Aorta (tissue), 5 donors: ENCODE data around the gene CCDC12. TPM values are rescaled to one million over a fixed set of nuclear protein-coding genes. Genes with fewer than 3 reads are reported as not detected.

Experiments used
- ATAC-seq: fragments of 200-7000 bp; cut with Tn5 transposase; one replicate; pipeline ENCODE4 v1.9.1; 2022; ENCODE audit warnings: moderate library complexity; ENCODE audit not compliant: low FRiP score
- DNase-seq, 2 donors: peaks; one replicate each; pipeline ENCODE4 v3.0.0-alpha.2; 2020
- H3K27ac ChIP-seq, 2 donors: one replicate each; pipeline ENCODE4 v1.5.1; 2013; ENCODE audit warnings: low read length in 2 of 2, mild to moderate bottlenecking in 2 of 2, moderate library complexity in 2 of 2, control low read depth in 1 of 2, inconsistent platforms in 1 of 2, low read depth in 1 of 2
- H3K27me3 ChIP-seq, 2 donors: one replicate each; pipeline ENCODE4 v1.6.1; 2013; ENCODE audit warnings: control low read depth in 1 of 2, low read length in 1 of 2, mild to moderate bottlenecking in 1 of 2, moderate library complexity in 1 of 2; ENCODE audit not compliant: insufficient read depth in 2 of 2, control insufficient read depth in 1 of 2
- H3K36me3 ChIP-seq, 2 donors: one replicate each; pipeline ENCODE4 v1.6.1; 2013; ENCODE audit warnings: control low read depth in 1 of 2, low read length in 1 of 2, mild to moderate bottlenecking in 1 of 2; ENCODE audit not compliant: insufficient read depth in 2 of 2, control insufficient read depth in 1 of 2
- H3K4me1 ChIP-seq, 2 donors: one replicate each; pipeline ENCODE4 v1.6.1; 2013; ENCODE audit warnings: low read length in 2 of 2, control low read depth in 1 of 2, mild to moderate bottlenecking in 1 of 2, moderate library complexity in 1 of 2; ENCODE audit not compliant: insufficient read depth in 2 of 2, control insufficient read depth in 1 of 2
- H3K4me3 ChIP-seq, 2 donors: one replicate each; pipeline ENCODE4 v1.5.1; 2013; ENCODE audit warnings: low read length in 2 of 2, control low read depth in 1 of 2, mild to moderate bottlenecking in 1 of 2
- H3K9me3 ChIP-seq: one replicate; pipeline ENCODE4 v1.6.1; 2013; ENCODE audit warnings: mild to moderate bottlenecking, low read length; ENCODE audit not compliant: control insufficient read depth
- WGBS, 2 donors: extraction: QIAGEN DNeasy Blood & Tissue Kit; methylation state at CpG; one replicate each; pipeline ENCODE4 v1.1.7; 2013; 5-methylcytosine and 5-hydroxymethylcytosine counted together
- intact Hi-C, 2 donors: fragments of 100-400 bp; cut with DNase I; formaldehyde crosslinking; loops; one replicate each; pipeline versions ENCODE4 v1.14.2 to v1.15.0; 2022
- polyA plus RNA-seq, 2 donors: library from polyadenylated mRNA; stranded (reverse); fragments of 200-250 nt; gene quantifications; one replicate each; pipeline ENCODE4 v1.2.3, GENCODE V29; 2013
- total RNA-seq, 2 donors: library from RNA; stranded (reverse); fragmentation: NEBNext Ultra II Directional; extraction: Animal tissue kit (Norgen Biotek cat#: 25700); gene quantifications; one replicate each; pipeline ENCODE4 v1.2.1, GENCODE V29; 2021
- donor health status: healthy with polysubstance abuse.
- donor health status: Bipolar disorder and iron deficiency.
- donor health status: DM: no; HTN: no; CAD: no.
- donor health status: DM: no; HTN: no; CAD: no.
- donor health status: DM: yes; HTN: yes; CAD: no.

Gene CCDC12
- total and polyA plus RNA-seq, 4 donors = 30.5 to 46.5 (median 39.7) TPM

DNA sequence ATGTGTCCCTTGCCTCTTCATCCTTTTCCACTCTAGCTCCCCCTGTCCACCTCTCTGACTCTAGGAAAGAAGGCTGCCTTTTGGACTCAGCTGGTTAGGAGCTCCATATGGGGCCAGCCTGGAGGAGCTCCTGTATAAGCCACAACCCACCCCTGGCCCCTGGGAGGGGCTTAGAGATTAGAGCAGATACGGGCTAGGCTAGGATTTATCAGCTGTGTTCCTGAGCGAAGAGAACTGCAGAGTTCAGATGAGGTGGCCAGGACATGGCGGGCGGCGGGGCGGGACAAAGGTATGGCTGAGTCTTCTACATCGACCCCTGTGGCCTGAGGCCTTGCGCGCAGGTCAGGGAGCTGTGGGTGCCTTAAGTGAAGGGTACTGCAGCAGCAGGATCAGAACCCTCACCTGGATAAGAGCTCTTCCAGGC lies 10.8 kb upstream of the CCDC12 start:
- Histone ChIP-seq H3K36me3 (no peaks in the 10 kb centered on the region), H3K9me3 (no peaks in the 10 kb centered on the region), H3K4me3 (no peak overlapping the region), H3K4me1 (no peaks in the 10 kb centered on the region), H3K27ac (no peak overlapping the region), H3K27me3 (no peaks in the 10 kb centered on the region)
- intact Hi-C loops = no loop called here
- WGBS, 2 donors = 86 to 90% methylated on average over 9 of the region's 9 CpGs
- ATAC-seq (no peak), DNase-seq (no peak)

DNA sequence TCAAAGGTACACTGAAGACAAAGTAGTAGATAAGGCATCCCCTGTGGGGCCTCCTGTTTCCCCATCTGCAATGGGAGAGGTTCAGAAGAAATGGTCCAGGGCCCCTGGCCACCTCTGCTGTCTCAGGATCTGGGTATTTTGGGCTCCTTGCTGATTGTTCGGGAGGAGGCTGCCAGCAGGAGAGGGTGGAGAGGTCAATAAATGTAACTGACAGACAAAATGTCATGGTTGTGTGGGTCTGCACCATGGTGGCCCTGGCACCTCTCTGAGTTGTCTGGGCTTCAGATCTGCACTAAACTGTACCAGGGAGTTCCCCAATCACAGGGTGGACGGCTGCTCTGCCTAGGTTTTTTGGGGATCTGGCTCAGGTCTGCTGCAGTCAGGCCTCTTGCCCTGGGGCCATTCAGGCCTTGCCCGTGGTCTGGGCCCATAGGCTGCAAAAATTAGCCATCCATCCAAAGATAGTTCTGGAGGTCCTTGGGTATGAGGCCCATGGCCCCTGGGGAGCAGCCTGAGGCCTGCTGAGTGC lies 10.3 kb upstream of the CCDC12 start:
- H3K36me3 ChIP-seq = no peaks in the 10 kb centered on the region
- ATAC-seq (no peak), DNase-seq (peak in 1 of 2 donors; percentile 30)
- 72 to 83% methylated on average over 3 of the region's 3 CpGs for WGBS, 2 donors
- H3K27me3 ChIP-seq = no peaks in the 10 kb centered on the region
- no peak overlapping the region for H3K27ac ChIP-seq
- intact Hi-C loops = no loop called here
- H3K4me3 ChIP-seq = no peak overlapping the region
- H3K9me3 ChIP-seq = no peaks in the 10 kb centered on the region
- H3K4me1 ChIP-seq = no peaks in the 10 kb centered on the region

DNA sequence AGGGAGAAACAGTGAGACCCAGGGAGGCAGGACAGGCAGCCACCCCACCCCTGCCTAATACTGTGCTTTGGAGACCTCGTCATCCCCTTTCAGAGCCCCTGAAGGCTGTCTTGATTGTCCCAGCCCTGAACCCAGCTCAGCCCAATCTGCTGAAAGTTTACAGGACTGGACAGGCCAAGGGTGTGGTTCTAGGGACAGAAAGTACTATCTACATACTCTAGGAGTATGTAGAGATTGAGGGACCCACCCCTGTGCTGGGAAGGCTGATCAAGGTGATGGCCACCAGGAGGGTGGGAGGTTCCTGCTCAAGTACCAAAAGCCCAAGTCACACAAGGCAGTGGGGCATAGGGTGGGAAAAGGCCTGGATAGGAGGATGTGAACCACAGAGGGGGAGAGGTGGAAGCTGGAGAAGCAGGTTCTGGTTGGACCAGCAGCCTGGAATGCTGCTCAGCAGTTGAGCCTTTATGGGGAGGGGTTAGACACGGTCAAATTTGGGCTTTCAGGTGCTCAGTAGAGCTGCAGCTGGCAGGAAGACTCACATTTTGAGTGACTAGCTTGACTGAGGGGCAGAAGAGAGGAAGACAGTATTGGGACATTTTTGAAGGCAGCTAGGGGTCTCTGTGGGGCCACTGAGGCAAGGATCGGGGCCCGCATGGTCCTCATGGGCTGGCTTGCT lies 9.6 kb upstream of the CCDC12 start:
- no peak overlapping the region for H3K4me3 ChIP-seq
- ATAC-seq (no peak), DNase-seq (no peak)
- no peak overlapping the region for H3K27ac ChIP-seq
- no peaks in the 10 kb centered on the region for H3K27me3 ChIP-seq
- 92 to 98% methylated on average over 4 of the region's 4 CpGs for WGBS, 2 donors
- intact Hi-C loops = no loop called here
- no peaks in the 10 kb centered on the region for H3K4me1 ChIP-seq
- H3K36me3 ChIP-seq = no peaks in the 10 kb centered on the region
- no peaks in the 10 kb centered on the region for H3K9me3 ChIP-seq

DNA sequence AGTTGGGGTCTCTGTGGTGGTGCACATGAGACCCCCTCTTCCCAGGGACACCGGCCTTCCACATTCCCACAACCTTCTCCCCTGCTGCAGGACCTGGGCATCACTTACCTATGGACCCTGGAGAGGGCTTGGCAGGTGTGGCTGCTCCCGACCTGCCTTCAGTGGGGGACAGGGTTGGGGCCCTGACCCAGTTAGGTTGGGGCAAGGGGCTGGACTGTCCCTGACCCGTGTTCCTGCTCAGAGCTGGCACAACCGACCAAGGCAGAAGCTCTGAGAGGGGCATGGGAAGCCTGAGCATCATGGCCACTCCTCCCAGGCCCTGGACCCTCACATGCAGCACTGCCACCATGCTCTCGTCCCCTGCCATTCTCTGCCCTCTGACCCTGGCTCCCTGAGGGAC lies 9.0 kb upstream of the CCDC12 start:
- H3K36me3 ChIP-seq = no peaks in the 10 kb centered on the region
- DNase-seq (no peak), ATAC-seq (no peak)
- no peak overlapping the region for H3K4me3 ChIP-seq
- H3K9me3 ChIP-seq = no peaks in the 10 kb centered on the region
- WGBS, 2 donors = 94 to 97% methylated on average over 5 of the region's 5 CpGs
- H3K4me1 ChIP-seq = no peaks in the 10 kb centered on the region
- no peaks in the 10 kb centered on the region for H3K27me3 ChIP-seq
- H3K27ac ChIP-seq = no peak overlapping the region
- intact Hi-C loops = no loop called here

DNA sequence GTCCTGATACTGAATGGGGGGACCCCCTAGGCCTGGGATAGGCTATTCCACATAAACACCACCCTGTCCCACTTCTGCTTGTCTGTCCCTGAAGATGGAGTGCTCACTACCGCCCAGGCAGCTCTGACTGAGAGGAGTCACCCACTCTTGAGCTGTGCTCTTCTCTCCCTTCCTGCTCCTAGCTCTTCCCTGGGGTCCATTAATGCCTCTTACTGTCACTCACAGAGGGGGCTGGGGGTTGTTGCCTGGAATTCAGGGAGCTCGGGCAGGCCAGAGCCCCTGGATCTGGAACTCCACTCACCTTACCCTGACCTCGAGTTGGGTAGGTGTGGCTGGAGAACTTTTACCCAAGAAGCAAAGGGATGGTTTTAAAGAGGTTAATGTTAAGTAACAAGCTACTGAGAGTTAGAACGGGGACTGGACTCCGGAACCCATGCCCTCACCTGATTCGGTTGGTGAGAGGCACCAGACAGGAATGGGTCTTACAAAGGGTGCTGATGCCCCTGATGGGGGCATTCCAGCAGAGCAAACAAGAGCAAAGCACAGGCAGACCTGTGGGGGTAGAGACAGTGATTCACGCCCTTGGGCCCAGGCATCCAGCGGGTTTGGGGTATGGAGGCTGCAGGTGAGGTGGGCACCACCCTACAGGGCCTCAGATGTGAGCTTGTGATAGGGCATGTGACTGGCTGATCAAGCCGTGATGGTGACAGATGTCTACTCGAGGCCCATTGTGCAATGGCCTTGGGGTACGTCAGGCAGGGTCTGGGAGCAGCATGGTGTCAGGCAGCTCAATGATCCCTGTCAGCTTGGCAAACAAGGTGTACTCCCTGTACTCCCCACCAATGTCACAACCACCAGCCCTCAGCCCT lies 8.3 kb upstream of the CCDC12 start:
- ATAC-seq (no peak), DNase-seq (peak in 1 of 2 donors; percentile 17)
- WGBS, 2 donors = 90 to 92% methylated on average over 11 of the region's 11 CpGs
- H3K4me3 ChIP-seq = no peak overlapping the region
- intact Hi-C loops = no loop called here
- no peak overlapping the region for H3K27ac ChIP-seq
- H3K4me1 ChIP-seq = no peaks in the 10 kb centered on the region
- no peaks in the 10 kb centered on the region for H3K27me3 ChIP-seq
- H3K9me3 ChIP-seq = no peaks in the 10 kb centered on the region
- H3K36me3 ChIP-seq = no peaks in the 10 kb centered on the region

DNA sequence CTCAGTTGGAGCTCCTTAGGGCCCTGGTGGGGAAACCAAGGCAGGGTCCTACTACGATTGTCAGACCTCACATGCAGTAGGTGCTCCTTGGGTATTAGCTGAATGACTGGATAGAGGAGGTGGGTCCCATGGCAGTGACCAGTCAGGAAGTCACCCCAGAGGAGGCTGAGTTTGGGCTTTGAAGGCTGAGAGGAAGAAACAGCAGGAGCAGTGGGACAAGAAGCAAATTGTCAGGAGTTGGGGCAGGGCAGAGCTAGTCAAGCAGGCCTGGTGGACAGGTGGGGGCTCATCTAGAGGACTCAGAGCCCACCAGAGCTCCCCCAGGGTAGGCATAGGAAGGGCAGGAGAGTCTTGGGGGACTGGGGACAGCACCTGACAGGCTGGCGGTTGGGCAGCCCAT lies 6.0 kb upstream of the CCDC12 start:
- Histone ChIP-seq H3K27me3 (no peaks in the 10 kb centered on the region), H3K4me1 (no peaks in the 10 kb centered on the region), H3K9me3 (no peaks in the 10 kb centered on the region), H3K27ac (no peak overlapping the region), H3K36me3 (no peaks in the 10 kb centered on the region), H3K4me3 (no peak overlapping the region)
- no peak for ATAC-seq
- no peak for DNase-seq
- 81 to 86% methylated on average over 2 of the region's 2 CpGs for WGBS, 2 donors
- intact Hi-C loops = no loop called here

DNA sequence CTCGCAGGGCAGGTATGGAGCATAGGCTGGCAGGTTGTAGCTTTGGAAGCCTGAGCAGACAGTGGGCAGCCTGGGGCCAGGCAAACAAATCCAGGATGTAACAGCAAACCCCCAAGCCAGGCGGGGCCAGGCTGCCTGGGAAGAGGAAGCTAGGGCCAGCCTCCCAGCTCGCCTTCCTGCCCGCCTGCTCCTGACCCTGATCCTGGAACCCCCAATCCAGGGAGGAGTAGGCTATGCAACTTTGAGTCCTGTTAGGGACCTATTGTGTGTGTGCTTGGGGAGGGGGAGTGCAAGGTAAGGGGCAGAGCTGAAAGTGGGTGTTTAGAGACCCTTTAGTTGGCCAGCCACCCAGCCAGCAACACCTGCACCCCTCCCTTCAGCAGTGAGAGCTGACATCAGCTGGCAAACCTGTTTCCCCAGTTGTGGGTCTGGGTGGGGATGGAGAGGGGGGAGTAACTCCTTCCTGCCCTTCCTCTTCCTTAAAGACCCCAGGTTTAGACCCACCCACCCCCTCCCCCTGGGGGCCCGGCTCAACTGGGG lies 5.5 kb upstream of the CCDC12 start:
- 71 to 72% methylated on average over 5 of the region's 5 CpGs for whole genome bisulfite sequencing, 2 donors
- Histone ChIP-seq H3K36me3 (no peaks in the 10 kb centered on the region), H3K27ac (no peak overlapping the region), H3K9me3 (no peaks in the 10 kb centered on the region), H3K4me1 (no peaks in the 10 kb centered on the region), H3K27me3 (no peaks in the 10 kb centered on the region), H3K4me3 (no peak overlapping the region)
- intact Hi-C loops = loop anchor here in 1 of 2 donors (2.0 kb wide), 1 partner anchor 23 kb away; no protein-coding TSS in a partner anchor
- DNase-seq (no peak), ATAC-seq (no peak)

DNA sequence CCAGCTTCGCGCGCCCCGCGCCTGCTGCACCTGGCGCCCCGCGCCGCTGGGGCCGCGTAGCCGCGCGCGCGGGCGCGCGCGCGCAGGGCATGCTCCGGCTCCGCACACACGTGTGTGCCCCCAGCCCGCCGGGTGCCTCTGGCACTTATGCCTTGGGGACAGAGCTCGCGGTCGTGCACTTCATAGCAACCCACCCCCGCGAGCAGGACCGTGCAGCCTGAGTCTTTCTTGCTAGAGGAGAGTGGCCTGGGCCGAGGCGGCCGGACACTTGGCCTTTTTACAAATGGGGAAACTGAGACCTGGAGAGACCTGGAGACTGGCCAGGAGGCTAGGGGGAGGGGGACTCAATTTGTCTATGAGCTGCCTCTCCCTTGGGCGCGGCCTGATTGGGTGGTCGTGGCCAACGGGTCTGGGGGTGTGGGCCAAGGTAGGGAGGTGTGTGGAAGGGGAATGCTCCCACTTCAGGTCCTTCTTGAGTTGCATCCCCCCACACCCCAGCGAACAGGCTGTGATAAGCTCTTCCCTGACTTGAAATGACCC lies 3.5 kb upstream of the CCDC12 start:
- no peaks in the 10 kb centered on the region for H3K9me3 ChIP-seq
- DNase-seq (no peak), ATAC-seq (no peak)
- 3 to 4% methylated on average over 29 to 40 of the region's 40 CpGs for WGBS, 2 donors
- no peaks in the 10 kb centered on the region for H3K27me3 ChIP-seq
- H3K27ac ChIP-seq = no peak overlapping the region
- H3K4me3 ChIP-seq = peak overlapping the region; percentile 50 to 58
- intact Hi-C loops = loop anchor here in 1 of 2 donors (2.0 kb wide), 1 partner anchor 25 kb away; no protein-coding TSS in a partner anchor
- no peaks in the 10 kb centered on the region for H3K36me3 ChIP-seq
- H3K4me1 ChIP-seq = no peaks in the 10 kb centered on the region
